Neural cell (in vitro differentiated cells): ENCODE results near the gene FAM25G. TPM values are rescaled to one million over a fixed set of nuclear protein-coding genes. Genes with fewer than 3 reads are reported as not detected.
"Not testable (repeated sequence)": the region's sequence is repeated elsewhere in the genome, so short reads cannot be mapped to it uniquely, and the experiment has no call there.

Source experiments
- H2AFZ ChIP-seq: fragments of 200-600, 300-800 bp; sonication (generic), shearing (Covaris generic); 2 replicates; pipeline ENCODE4 v1.6.0; 2014; ENCODE audit warnings: low read depth, mild to moderate bottlenecking, antibody characterized with exemption, low read length, moderate library complexity
- H3F3A ChIP-seq: fragments of 200-600 bp; shearing (Covaris generic); 2 replicates; pipeline ENCODE4 v1.6.1; 2016; ENCODE audit warnings: mild to moderate bottlenecking, moderate library complexity, mixed read lengths, antibody characterized with exemption, low read length; ENCODE audit not compliant: insufficient read depth, poor library complexity, severe bottlenecking
- H3K27ac ChIP-seq: fragments of 200-600, 300-800 bp; sonication (generic), shearing (Covaris generic); 2 replicates; pipeline ENCODE4 v1.5.1; 2014; ENCODE audit warnings: mild to moderate bottlenecking, low read length, moderate library complexity
- H3K27me3 ChIP-seq: fragments of 300-800, 200-600 bp; sonication (generic), shearing (Covaris generic); 2 replicates; pipeline ENCODE4 v1.6.0; 2014; ENCODE audit warnings: mild to moderate bottlenecking, low read depth, low read length, moderate library complexity; ENCODE audit not compliant: insufficient read depth
- H3K36me3 ChIP-seq: fragments of 300-800, 200-600 bp; sonication (generic), shearing (Covaris generic); 2 replicates; pipeline ENCODE4 v1.5.1; 2014; ENCODE audit warnings: mild to moderate bottlenecking, antibody characterized with exemption, low read length, moderate library complexity; ENCODE audit not compliant: insufficient read depth
- H3K4me2 ChIP-seq: fragments of 300-800, 200-600 bp; sonication (generic), shearing (Covaris generic); 2 replicates; pipeline ENCODE4 v1.6.0; 2014; ENCODE audit warnings: mild to moderate bottlenecking, low read length
- H3K4me3 ChIP-seq: fragments of 300-800, 200-600 bp; sonication (generic), shearing (Covaris generic); 2 replicates; pipeline ENCODE4 v1.5.1; 2014; ENCODE audit warnings: mild to moderate bottlenecking, low read length, moderate library complexity
- H3K79me2 ChIP-seq: fragments of 200-600 bp; shearing (Covaris generic); replicated peaks from 2 replicates; pipeline ENCODE4 v1.6.0; 2014; ENCODE audit warnings: mild to moderate bottlenecking, low read length, moderate library complexity; ENCODE audit not compliant: insufficient read depth
- H3K9ac ChIP-seq: fragments of 300-800, 200-600 bp; sonication (generic), shearing (Covaris generic); 2 replicates; pipeline ENCODE4 v1.6.1; 2016; ENCODE audit warnings: mild to moderate bottlenecking, low read length, mixed read lengths
- H3K9me2 ChIP-seq: fragments of 200-600 bp; shearing (Covaris generic); 2 replicates; pipeline ENCODE4 v1.6.1; 2016; ENCODE audit warnings: mild to moderate bottlenecking, low read length, mixed read lengths; ENCODE audit not compliant: insufficient read depth
- H3K9me3 ChIP-seq: fragments of 200-600, 300-800 bp; sonication (generic), shearing (Covaris generic); 2 replicates; pipeline ENCODE4 v1.6.1; 2016; ENCODE audit warnings: mild to moderate bottlenecking, mixed run types, low read length, moderate library complexity, mixed read lengths
- H4K20me1 ChIP-seq: fragments of 200-600 bp; shearing (Covaris generic); 2 replicates; pipeline ENCODE4 v1.6.1; 2016; ENCODE audit warnings: mild to moderate bottlenecking, mixed run types; ENCODE audit not compliant: insufficient read depth
- EP300 ChIP-seq: fragments of 450-650 bp; conservative IDR thresholded peaks from 2 replicates; pipeline ENCODE4 v1.6.1; 2014; ENCODE audit warnings: antibody characterized with exemption, mild to moderate bottlenecking, moderate library complexity; ENCODE audit not compliant: poor library complexity, severe bottlenecking
- EZH2 ChIP-seq: fragments of 200-600, 300-800 bp; shearing (Covaris generic), sonication (generic); IDR thresholded peaks from 2 replicates; pipeline ENCODE4 v1.6.1; 2014; ENCODE audit warnings: antibody characterized with exemption, low read length, borderline replicate concordance, mild to moderate bottlenecking; ENCODE audit not compliant: insufficient read depth, poor library complexity, severe bottlenecking
- MXI1 ChIP-seq: fragments of 450-650 bp; conservative IDR thresholded peaks from 2 replicates; pipeline ENCODE4 v1.6.1; 2014; ENCODE audit warnings: antibody characterized with exemption, mild to moderate bottlenecking; ENCODE audit not compliant: poor library complexity, severe bottlenecking
- POLR2AphosphoS5 ChIP-seq: IDR thresholded peaks from 2 replicates; pipeline ENCODE4 v1.6.1; 2012
- RAD21 ChIP-seq: fragments of 450-650 bp; conservative IDR thresholded peaks from 2 replicates; pipeline ENCODE4 v1.6.1; 2014; ENCODE audit warnings: antibody characterized with exemption, mild to moderate bottlenecking, moderate library complexity
- SMC3 ChIP-seq: fragments of 450-650 bp; conservative IDR thresholded peaks from 2 replicates; pipeline ENCODE4 v1.6.1; 2014; ENCODE audit warnings: antibody characterized with exemption, mild to moderate bottlenecking, moderate library complexity; ENCODE audit not compliant: poor library complexity
- TAF1 ChIP-seq: IDR thresholded peaks from 2 replicates; pipeline ENCODE4 v1.6.1; 2012; ENCODE audit warnings: low read depth
- polyA plus RNA-seq: library from polyadenylated mRNA; depleted of rRNA; stranded (reverse); fragments of >200 nt; gene quantifications from 2 replicates; pipeline ENCODE4 v1.2.3, GENCODE V29; 2014
- TF ChIP-seq, protein P1 (sequence below): IDR thresholded peaks from 2 replicates; pipeline ENCODE4 v1.6.1; 2012; ENCODE audit warnings: borderline replicate concordance
- TF ChIP-seq, protein P2 (sequence below): fragments of 450-650 bp; IDR thresholded peaks from 2 replicates; pipeline ENCODE4 v1.5.1; 2014; ENCODE audit warnings: antibody characterized with exemption, mild to moderate bottlenecking, moderate library complexity; ENCODE audit not compliant: poor library complexity, severe bottlenecking

Gene FAM25G
- polyA plus RNA-seq, 1 donor from 2014 or later, result not detected

DNA sequence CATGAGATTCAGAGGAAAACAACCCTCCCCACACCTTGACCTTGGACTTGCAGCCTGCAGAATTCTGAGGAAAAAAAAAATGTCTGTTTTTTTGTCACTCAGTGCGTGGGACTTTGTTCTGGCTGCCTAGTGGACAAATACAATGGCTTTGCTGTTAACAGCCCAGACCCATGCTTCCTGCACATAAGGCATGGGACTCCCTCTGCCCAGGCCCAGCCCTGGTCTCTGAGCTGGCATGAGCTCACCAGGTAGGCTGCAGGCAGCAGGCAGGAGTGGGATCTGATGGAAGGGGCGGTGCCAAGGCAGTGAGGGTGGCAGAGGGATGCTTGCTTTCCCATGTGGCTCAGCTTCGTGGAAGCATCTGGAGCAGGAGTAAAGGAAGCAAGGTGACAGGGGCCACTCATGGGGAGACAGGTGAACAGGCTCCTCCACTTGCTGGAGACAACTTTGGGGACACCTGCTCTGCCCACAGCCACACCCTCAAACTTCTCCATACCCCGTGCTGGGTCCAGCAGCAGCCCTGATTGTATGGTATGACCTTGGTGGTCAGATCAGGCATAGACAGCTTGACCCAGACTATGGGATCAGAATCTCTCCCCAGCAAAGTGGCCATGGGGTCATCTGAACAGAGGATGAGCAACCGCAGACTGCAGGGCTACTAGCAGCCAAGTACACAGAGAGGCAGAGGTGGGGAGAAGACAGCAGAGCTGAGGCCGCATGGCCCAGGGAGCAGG, 34.5 kb downstream of the FAM25G start:
- TF ChIP-seq EP300 (no peak), TAF1 (no peak), POLR2AphosphoS5 (no peak), MXI1 (no peak), RAD21 (no peak), EZH2 (no peak), SMC3 (no peak)
- TF ChIP-seq, protein P1, sequence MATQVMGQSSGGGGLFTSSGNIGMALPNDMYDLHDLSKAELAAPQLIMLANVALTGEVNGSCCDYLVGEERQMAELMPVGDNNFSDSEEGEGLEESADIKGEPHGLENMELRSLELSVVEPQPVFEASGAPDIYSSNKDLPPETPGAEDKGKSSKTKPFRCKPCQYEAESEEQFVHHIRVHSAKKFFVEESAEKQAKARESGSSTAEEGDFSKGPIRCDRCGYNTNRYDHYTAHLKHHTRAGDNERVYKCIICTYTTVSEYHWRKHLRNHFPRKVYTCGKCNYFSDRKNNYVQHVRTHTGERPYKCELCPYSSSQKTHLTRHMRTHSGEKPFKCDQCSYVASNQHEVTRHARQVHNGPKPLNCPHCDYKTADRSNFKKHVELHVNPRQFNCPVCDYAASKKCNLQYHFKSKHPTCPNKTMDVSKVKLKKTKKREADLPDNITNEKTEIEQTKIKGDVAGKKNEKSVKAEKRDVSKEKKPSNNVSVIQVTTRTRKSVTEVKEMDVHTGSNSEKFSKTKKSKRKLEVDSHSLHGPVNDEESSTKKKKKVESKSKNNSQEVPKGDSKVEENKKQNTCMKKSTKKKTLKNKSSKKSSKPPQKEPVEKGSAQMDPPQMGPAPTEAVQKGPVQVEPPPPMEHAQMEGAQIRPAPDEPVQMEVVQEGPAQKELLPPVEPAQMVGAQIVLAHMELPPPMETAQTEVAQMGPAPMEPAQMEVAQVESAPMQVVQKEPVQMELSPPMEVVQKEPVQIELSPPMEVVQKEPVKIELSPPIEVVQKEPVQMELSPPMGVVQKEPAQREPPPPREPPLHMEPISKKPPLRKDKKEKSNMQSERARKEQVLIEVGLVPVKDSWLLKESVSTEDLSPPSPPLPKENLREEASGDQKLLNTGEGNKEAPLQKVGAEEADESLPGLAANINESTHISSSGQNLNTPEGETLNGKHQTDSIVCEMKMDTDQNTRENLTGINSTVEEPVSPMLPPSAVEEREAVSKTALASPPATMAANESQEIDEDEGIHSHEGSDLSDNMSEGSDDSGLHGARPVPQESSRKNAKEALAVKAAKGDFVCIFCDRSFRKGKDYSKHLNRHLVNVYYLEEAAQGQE, result no peak
- TF ChIP-seq, protein P2, sequence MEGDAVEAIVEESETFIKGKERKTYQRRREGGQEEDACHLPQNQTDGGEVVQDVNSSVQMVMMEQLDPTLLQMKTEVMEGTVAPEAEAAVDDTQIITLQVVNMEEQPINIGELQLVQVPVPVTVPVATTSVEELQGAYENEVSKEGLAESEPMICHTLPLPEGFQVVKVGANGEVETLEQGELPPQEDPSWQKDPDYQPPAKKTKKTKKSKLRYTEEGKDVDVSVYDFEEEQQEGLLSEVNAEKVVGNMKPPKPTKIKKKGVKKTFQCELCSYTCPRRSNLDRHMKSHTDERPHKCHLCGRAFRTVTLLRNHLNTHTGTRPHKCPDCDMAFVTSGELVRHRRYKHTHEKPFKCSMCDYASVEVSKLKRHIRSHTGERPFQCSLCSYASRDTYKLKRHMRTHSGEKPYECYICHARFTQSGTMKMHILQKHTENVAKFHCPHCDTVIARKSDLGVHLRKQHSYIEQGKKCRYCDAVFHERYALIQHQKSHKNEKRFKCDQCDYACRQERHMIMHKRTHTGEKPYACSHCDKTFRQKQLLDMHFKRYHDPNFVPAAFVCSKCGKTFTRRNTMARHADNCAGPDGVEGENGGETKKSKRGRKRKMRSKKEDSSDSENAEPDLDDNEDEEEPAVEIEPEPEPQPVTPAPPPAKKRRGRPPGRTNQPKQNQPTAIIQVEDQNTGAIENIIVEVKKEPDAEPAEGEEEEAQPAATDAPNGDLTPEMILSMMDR, result no peak
- Histone ChIP-seq H3K27ac (no peak overlapping the region), H3K9ac (no peak overlapping the region)

DNA sequence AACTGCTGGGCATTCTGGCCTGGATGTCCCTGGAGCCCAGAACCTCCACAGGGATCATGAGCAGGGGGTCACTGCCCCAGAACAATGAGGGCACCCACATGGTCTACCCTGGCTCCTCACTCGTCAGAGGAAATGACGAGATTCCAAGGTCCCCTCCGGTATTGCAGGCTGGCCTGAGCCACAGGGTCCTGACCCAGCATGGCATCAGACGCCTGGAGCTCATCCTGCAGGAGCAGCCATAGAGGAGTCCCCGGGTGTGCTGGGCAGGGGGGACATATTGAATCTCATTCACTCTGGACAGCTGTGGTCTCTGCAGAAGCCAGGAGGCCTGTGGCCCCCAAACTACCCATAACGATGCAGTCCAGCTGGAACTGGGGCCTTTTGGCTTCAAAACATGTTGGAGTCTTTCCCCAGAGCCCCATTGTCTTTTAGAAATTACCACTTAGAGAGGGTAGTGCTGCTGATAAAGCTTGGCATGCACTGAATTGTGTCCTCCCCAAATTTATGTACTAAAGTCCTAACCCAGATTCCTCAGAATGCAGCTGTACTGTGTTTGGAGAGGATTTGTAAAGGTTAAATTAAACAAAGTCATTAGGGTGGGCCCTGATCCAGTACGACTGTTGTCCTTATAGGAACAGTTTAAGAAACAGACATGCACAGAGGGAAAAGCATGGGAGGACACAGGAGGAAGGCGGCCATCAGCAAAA, 35.3 kb downstream of the FAM25G start:
- Histone ChIP-seq H3K9ac (no peak overlapping the region), H3K4me2 (no peak overlapping the region), H2AFZ (no peak overlapping the region), H3F3A (no peaks in the 10 kb centered on the region), H3K4me3 (no peak overlapping the region), H3K79me2 (no peaks in the 10 kb centered on the region), H3K36me3 (no peaks in the 10 kb centered on the region), H4K20me1 (no peaks in the 10 kb centered on the region), H3K9me3 (no peaks in the 10 kb centered on the region), H3K9me2 (no peaks in the 10 kb centered on the region), H3K27me3 (no peaks in the 10 kb centered on the region), H3K27ac (no peak overlapping the region)
- TF ChIP-seq POLR2AphosphoS5, result no peak
- TF ChIP-seq, protein P1, result no peak
- no peak for TF ChIP-seq EZH2
- no peak for TF ChIP-seq RAD21
- TF ChIP-seq SMC3, result no peak

More for the DNA sequence above, 34.5 kb downstream of the FAM25G start:
- no peaks in the 10 kb centered on the region for H3K9me2 ChIP-seq
- H3K79me2 ChIP-seq, result no peaks in the 10 kb centered on the region
- H2AFZ ChIP-seq, result no peak overlapping the region
- no peaks in the 10 kb centered on the region for H3K36me3 ChIP-seq
- no peaks in the 10 kb centered on the region for H3K27me3 ChIP-seq
- H3K4me3 ChIP-seq, result no peak overlapping the region
- H3K4me2 ChIP-seq, result no peak overlapping the region
- no peaks in the 10 kb centered on the region for H3F3A ChIP-seq
- no peaks in the 10 kb centered on the region for H4K20me1 ChIP-seq
- no peaks in the 10 kb centered on the region for H3K9me3 ChIP-seq

DNA sequence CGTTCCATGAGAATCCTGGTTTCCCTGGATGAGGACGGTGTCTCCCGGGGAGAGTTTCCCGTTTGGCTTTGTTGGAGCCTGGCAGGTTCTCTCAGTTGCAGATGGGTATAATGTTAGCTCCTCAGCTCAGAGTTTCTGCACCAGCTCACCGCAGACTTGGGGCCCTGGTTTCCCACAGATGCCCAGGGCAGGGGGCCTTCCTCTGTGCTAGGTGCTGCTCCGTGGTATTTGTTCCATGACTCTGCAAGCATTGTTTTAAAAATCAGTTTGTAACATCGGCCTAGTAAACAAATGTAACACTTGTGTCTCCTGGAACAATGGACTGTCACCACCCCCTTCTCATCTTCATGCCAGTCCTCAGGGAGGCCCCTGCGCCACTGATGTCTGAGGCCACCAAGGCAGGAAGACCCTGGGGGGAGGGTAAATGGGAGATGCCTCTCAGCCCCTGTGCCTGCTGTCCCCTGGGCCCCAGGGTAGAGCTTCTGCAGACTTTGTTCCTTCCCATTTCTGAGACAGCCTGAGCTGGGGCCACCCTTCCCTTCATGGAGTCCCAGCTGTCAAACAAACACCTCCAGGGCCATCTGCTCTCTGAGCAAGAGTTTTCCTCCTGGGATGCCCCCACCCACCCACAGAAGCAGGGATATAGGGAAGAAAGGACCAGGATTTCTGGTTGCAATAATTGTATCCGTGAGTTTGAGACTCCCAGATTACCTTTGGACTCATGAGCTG, 36.0 kb downstream of the FAM25G start:
- not testable (repeated sequence) for H3K4me3 ChIP-seq, H3K9ac ChIP-seq, H3F3A ChIP-seq, H3K9me2 ChIP-seq, H3K4me2 ChIP-seq, H3K79me2 ChIP-seq, H3K36me3 ChIP-seq, H4K20me1 ChIP-seq, H3K27me3 ChIP-seq, H3K9me3 ChIP-seq, H3K27ac ChIP-seq, H2AFZ ChIP-seq
